ENCODE measurements around the gene CAPN5.

The CAPN5 gene

DNA sequence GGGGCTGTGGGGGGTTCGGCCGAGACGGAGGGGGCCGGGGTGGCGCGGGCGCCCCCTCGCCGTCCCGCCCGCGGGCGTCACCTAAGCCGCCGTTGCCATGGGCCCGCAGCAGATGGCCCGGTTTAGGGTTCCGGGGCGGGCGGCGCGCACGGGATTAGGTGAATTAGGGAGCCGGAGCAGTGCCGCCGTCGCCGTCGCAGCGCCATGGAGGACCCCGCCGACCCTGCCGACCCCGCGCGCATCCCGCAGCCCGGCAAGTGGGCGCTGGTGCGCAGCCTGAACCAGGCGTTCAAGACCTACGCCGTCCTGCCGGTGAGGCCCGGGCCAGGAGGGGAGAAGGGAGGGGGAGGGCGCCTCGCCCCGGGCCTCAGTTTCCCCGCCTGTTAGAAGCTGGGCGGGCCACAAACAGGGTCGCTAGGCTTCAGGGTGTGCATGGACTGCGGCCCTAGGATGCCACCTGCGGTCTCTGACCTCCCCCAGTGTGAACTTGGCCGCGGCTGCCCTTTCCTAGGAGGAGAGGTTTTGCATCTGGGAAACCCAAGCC lies 71.4 kb downstream of the CAPN5 start:
- no peak for DNase-seq

GRCh38 chr11:77139201-77139600 lies 72.4 kb downstream of the CAPN5 start:
- no peak for DNase-seq

- no peak for DNase-seq
Observed at GRCh38 chr11:77140231-77140851, 73.6 kb downstream of the CAPN5 start.

DNA sequence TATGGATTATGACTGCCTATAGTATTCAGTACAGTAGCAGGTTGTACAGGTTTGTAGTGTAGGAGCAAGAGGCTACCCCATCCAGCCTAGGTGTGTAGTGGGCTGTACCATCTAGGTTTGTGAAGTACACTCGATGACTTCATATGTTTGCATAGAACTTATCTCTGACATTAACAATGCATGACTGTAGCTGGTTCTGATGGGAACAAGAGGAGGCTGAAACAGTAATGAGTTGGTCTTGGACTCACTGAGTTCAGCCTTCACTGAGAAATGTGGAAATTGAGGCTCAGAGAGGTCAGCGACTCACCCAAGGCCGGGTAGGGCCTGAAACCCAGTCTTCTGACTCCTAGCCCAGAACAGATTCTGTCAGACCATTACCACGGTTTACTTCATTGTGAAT lies 74.3 kb downstream of the CAPN5 start:
- no peak for DNase-seq

GRCh38 chr11:77141475-77141874 lies 74.7 kb downstream of the CAPN5 start:
- no peak for DNase-seq

- no peak for DNase-seq
Observed at GRCh38 chr11:77142091-77142975, 75.6 kb downstream of the CAPN5 start.

DNA sequence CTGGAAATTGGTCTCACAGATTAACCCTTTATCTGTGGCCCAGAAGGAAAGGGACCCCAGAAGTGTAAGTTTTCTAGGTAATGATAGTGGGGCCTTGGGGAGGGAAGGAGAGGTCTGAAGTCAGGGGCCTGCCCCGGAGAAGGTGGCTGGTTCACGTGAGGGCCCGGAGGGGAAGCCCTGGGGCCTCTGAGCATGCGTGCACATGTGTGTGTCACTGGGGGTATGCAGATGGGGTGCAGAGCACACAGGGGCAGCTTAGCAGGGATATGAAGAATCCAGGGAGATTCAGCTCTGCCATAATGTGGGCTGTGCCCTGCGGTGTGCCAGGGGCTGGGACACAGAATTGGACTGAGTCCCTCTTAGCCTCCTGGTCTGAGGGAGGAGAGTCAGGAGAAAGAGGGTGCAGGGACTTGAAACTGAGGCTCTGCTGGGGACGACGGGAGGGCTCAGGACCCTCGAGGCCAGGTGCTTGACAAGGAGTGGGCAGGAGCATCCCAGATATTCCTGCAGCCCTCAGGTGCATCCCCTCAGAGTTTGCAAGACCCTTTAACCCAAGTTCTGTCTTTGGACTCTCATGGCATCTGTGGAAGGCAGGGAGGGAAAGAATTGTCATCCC lies 76.7 kb downstream of the CAPN5 start:
- no peak for DNase-seq

DNA sequence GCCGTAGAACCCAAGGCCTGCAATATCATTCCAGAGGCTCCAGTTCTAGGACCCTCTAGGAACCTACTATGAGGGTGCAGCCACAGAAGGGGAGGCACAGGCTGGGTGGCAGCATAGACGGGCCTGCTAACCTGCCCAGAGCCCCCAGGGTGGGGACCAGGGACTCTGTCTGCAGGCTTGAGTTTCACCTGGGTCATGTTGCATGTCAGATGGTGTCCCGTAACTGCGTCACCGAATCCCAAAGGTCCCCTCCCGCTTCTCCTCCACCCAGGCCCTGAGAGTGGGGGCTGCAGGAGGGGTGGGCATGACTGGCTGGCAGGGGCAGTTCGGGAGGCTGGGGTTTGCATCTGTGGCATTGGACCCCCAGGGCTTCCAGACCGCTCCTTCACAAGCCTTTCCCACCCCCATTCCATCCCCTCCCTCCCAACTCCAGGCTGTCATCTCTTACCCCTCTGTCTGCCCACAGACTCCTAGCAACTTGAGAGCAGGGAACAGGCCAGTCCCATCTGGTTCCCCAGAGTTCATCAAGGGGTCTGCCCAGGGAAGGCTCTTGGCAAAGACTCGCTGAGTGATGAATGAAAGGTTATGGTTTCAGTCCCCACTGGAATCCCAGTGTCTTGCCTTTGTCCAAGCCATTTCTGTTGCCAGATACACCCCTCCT lies 77.6 kb downstream of the CAPN5 start:
- DNase-seq = no peak

GRCh38 chr11:77144857-77145428 lies 78.2 kb downstream of the CAPN5 start:
- no peak for DNase-seq

DNA sequence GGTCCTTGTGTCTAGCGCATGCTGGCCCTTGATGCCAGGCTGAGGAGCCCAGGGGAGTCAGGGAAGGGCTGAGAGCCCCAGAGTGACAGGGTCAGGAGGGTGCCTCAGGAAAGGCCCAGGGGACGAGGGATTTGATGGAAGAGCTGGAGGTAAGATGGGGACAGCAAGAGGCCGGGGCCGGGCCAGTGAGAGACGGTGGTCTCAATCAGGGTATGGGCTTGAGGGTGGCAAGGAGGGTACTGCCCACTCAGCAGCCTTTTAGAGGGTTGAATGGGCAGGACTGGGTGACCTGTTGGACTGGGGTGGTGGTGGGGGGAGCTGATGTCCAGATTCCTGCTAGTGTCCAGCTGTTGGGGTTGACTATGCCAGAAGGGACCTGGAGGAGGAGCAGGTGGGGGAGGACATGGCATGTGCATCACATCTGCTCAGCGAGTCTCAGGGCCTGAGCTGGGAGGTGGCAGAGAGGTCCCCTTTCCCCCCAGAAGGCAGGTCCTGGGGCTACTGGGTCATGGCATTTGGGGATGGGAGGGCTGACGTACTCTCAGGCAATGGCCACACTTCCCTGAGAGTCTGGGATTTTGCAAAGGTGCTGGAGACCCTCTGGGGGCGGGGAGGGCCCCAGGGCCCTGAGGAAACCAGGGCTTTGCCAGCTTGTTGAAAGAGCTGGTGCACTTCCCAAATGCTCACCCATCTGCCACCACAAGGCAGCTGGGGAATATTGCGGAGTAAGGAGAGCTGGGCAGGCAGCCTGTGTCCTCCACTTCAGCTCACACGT lies 79.7 kb downstream of the CAPN5 start:
- no peak for DNase-seq

DNA sequence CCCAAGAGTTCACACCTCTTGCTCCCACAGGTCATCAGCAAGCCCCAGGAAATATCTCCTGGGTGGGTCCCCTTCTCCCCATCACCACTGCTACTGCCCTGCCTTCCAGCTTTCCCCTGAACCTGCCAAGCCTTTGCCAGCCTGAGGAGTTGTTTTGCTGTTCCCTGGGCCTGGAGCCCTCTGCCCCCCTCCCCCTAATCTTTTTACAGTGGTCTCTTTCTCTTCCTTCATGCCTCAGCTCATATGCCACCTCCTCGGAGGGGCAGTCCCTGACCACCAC lies 80.2 kb downstream of the CAPN5 start:
- no peak for DNase-seq

DNA sequence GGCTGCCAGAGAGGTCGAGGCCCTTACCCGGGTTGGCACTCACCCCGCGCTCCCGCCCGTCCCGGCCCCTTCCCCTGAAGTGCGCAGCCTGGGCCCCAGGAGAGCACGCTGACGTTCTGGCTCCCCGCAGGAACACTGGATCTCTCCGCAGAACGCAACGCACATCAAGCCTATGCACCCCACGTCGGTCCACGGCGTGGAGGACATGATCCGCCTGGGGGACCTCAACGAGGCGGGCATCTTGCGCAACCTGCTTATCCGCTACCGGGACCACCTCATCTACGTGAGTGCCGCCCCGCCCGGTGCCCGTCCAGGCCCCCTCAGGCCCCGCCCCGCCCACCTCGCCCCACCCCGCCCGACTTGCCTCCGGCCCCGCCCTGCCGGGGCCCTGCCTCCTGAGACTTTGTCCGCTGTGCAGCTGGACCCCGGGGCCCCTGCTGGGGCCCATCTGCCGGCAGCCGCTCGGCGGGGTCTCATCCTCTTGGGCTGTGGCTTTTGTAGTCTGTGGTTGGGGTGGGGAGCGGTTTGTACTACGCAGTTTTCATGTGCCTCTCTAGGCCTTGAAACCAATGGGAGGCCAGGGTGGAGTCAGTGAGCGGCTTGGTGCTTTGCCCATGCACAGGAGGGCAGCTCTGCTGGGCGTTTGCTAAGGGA lies 81.0 kb downstream of the CAPN5 start:
- peak; percentile 10 for DNase-seq

DNA sequence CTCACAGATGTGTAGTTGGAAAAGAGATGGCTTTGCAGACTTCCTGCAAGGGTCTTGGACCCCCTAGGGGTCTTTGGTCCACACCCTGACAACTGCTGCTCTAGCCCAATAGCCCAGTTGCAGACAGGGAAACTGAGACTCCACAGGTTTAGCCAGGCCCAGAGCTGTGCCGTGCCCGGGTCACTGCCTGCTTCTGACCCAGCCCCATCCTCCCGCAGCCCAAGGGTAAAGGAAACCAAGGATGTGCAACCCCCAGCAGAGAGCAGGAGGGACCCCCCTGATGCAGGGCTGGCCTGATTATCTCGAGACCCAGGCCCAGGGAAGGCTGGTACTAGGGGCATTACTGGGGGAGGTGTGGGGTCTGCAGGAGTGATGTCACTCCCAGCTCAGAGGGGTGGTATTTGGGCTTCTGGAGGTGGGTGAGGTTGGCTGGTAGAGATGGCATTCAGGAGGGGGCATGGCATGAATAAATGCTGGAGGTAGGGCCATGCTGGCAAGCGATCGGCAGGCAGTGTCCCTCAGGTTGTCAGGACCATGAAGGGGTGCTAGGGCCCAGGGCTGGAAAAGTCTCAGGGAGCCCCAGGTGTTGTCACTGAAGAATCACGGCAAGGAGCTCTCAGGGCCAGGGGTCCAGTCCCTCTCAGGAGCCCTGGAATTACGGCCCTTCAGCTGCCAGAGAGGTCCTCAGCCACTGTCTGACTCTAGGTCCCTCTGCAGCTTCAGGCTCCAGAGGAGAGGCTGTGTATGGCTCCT lies 82.4 kb downstream of the CAPN5 start:
- no peak for DNase-seq

- no peak for DNase-seq
Observed at GRCh38 chr11:77149716-77150392, 83.1 kb downstream of the CAPN5 start.

DNA sequence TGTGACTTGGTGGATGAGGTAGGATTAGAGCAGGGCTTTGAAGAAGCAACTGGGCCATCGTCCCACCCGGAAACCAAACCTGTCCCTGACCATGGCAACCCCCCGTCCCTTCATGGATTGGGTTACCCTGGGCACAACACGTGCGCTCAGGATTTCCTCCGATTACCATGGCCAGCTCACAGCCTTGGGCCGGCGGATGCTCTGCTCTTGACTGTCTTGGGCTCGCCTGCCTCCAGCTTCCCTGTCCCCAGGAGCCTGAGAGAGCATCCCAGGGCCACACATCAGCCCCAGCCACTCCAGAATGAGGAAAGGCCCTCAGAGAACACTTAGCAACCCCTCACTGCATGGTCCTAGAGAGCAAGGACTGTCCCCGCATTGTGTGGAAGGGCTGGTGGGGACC lies 84.1 kb downstream of the CAPN5 start:
- no peak for DNase-seq

DNA sequence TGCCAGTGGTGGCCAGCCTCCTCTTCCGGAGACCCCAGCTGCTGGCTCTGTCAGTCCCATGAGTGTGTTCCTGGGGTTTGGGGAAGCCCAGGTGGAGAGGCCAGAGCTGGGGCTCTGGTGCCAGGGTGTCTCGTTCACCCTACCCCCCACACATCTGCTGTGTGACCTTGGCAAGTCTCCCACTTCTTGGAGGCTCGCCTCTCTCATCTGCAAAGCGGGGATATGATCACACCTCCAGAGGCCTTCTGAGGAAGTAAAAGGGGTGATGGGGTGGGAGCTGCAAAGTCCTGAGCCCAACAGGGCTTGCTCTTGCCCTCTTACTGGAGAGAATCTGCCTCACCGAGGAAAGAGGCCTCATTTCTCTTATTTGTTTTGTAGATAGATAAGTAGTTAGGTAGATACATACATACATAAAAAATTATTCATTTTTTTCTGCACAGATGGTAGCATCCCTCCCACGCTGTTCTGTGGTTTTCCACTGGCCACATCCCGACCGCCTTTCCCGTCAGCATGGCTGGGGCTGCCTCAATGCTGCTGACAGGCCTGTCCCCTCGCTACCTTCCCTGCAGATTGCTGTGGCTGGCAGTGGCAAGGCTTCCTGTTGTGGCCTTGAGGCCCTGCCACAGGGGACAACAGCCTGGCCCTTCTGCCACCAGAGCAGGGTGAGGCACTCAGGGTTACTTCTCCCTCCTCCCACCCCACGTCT lies 85.2 kb downstream of the CAPN5 start:
- DNase-seq = peak; percentile 47

- DNase-seq = no peak
Observed at GRCh38 chr11:77152846-77153245, 86.1 kb downstream of the CAPN5 start.

DNA sequence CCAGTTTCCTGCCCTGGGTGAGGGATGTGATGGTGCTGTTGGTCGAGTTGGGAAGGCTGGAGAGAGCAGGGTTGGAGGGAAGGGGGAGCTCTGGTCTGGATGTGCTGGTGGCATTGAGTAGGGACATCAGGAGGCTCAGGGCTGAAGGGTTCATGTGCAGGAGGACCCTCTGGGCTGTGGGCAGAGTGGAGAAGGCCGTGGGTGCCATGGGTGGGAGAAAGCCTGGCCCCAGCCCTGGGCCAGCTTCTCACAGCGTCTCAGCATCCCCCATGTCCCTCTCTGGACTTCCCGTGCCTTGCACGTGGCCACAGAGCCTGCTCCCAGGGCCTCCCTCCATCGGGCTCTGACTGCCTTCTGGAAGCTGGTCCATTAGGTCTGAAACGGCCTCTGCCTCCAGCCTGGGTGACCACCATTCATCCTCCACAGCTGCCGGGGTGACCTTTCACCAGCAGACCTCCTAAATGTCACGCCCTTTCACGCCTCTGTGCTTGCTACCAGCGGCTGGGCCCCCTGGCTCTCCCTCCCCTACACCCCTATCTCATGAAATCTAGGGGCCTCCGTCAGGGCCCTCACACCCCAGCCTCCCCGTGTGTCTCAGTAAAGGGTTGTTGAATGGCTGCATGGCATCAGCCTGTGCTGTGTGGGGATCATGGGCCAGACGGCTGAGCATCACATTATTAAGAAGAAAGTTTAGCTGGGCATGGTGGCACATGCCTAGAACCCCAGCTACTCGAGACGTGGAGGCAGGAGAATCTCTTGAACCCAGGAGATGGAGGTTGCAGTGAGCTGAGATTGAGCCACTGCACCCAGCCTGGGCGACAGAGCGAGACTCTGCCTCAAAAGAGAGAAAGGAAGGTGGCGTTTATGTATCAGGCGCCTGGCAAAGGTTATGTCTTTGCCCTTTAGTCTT lies 86.8 kb downstream of the CAPN5 start:
- no peak for DNase-seq

All from stimulated activated naive CD4-positive, alpha-beta T cell treated with Interleukin-2 at 50 U/mL for 16 hours (primary cell).